CD4-positive, alpha-beta memory T cell (primary cell): ENCODE data around the gene CXorf38. TPM values are rescaled to one million over a fixed set of nuclear protein-coding genes. Genes with fewer than 3 reads are reported as not detected.
"Not testable (repeated sequence)": the region's sequence is repeated elsewhere in the genome, so short reads cannot be mapped to it uniquely, and the experiment has no call there.

Experiments
- CTCF ChIA-PET: fragments of 350-600 bp; sonication (Branson Sonifier 250); formaldehyde crosslinking; loops from one replicate; lab custom pipeline; 2021; ENCODE audit warnings: inconsistent platforms; ENCODE audit not compliant: partially characterized antibody; lab: Charles Lee
- POLR2A ChIA-PET: fragments of 350-600 bp; sonication (Branson Sonifier 250); formaldehyde crosslinking; loops from one replicate; lab custom pipeline; 2021; ENCODE audit not compliant: partially characterized antibody; lab: Charles Lee
- DNase-seq, 5 donors: peaks; one replicate each; pipeline versions ENCODE4 v3.0.0 to v3.0.0-alpha.2; 2020 to 2022; ENCODE audit warnings: mixed read lengths in 1 of 5
- H3K27ac ChIP-seq: one replicate; pipeline ENCODE4 v1.7.0; 2013; ENCODE audit warnings: low read depth, low read length
- H3K27me3 ChIP-seq: 2 replicates; pipeline ENCODE4 v1.7.0; 2013; ENCODE audit warnings: mild to moderate bottlenecking, low read length, moderate library complexity; ENCODE audit not compliant: insufficient read depth
- H3K36me3 ChIP-seq: 2 replicates; pipeline ENCODE4 v1.7.0; 2013; ENCODE audit warnings: mild to moderate bottlenecking, low read length, moderate library complexity; ENCODE audit not compliant: insufficient read depth
- H3K4me1 ChIP-seq: 2 replicates; pipeline ENCODE4 v1.7.0; 2013; ENCODE audit warnings: mild to moderate bottlenecking, low read length, moderate library complexity; ENCODE audit not compliant: insufficient read depth
- H3K4me3 ChIP-seq, 2 donors: one replicate each; pipeline ENCODE4 v1.7.0; 2013; ENCODE audit warnings: low read length in 2 of 2, mild to moderate bottlenecking in 1 of 2
- H3K9me3 ChIP-seq, 2 donors: one replicate each; pipeline ENCODE4 v1.7.0; 2013; ENCODE audit warnings: low read length in 2 of 2, control low read depth in 1 of 2; ENCODE audit not compliant: control insufficient read depth in 1 of 2
- H3K27ac Mint-ChIP-seq, 7 donors: one replicate each; pipeline ENCODE4 v1.8.0; 2020 to 2021; ENCODE audit warnings: mixed read lengths in 7 of 7, mild to moderate bottlenecking in 6 of 7, inconsistent platforms in 3 of 7, moderate library complexity in 3 of 7
- H3K27me3 Mint-ChIP-seq, 2 donors: one replicate each; pipeline ENCODE4 v1.8.0; 2020 to 2021; ENCODE audit warnings: mixed read lengths in 2 of 2
- H3K36me3 Mint-ChIP-seq, 2 donors: one replicate each; pipeline ENCODE4 v1.8.0; 2020 to 2021; ENCODE audit warnings: mixed read lengths in 2 of 2, inconsistent platforms in 1 of 2, mild to moderate bottlenecking in 1 of 2
- H3K4me1 Mint-ChIP-seq, 4 donors: one replicate each; pipeline ENCODE4 v1.8.0; 2020 to 2021; ENCODE audit warnings: mixed read lengths in 4 of 4, mild to moderate bottlenecking in 1 of 4
- H3K4me3 Mint-ChIP-seq, 8 donors: one replicate each; pipeline ENCODE4 v1.8.0; 2020 to 2021; ENCODE audit warnings: mixed read lengths in 8 of 8, mild to moderate bottlenecking in 7 of 8, moderate library complexity in 6 of 8, inconsistent platforms in 3 of 8
- H3K9me3 Mint-ChIP-seq, 8 donors: one replicate each; pipeline ENCODE4 v1.8.0; 2020 to 2021; ENCODE audit warnings: mixed read lengths in 8 of 8, mild to moderate bottlenecking in 5 of 8, inconsistent platforms in 3 of 8, moderate library complexity in 1 of 8
- intact Hi-C: fragments of 100-400 bp; cut with micrococcal nuclease; formaldehyde crosslinking; loops from one replicate; pipeline ENCODE4 v1.15.1; 2023
- polyA plus RNA-seq, 2 donors: library from polyadenylated mRNA; unstranded; fragments of 300-500 nt; fragmentation: Illumina TruSeq; gene quantifications; one replicate each; pipeline ENCODE4 v1.2.3, GENCODE V29; 2021
- total RNA-seq, 2 experiments: library from RNA; stranded (reverse); gene quantifications; one replicate each; pipeline ENCODE4 v1.2.3, GENCODE V29; 2021

CXorf38 gene
- total and polyA plus RNA-seq, 4 experiments from 2014 or later = 25.7 to 38.7 (median 27.0) TPM

DNA sequence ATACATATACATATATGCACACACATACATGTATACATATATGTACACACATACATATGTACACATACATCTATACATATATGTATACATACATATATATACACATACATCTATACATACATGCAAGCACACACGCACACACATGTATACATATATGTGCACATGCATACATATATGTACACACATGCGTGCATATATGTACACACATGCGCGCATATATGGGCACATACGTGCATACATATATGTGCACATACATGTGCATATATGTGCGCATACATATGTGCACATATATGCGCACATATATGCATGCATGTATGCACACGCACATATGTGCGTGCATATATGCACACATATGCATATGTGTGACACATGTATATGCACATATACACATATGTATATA, 31.4 kb downstream of the CXorf38 start:
- no peaks in the 10 kb centered on the region for H3K4me1 Mint-ChIP-seq
- intact Hi-C loops = no loop called here
- DNase-seq = no peak
- no peaks in the 10 kb centered on the region for H3K4me1 ChIP-seq
- no peak overlapping the region for H3K27ac Mint-ChIP-seq
- no peaks in the 10 kb centered on the region for H3K36me3 Mint-ChIP-seq
- H3K9me3 Mint-ChIP-seq = no peaks in the 10 kb centered on the region
- no peak overlapping the region for H3K4me3 Mint-ChIP-seq
- no peaks in the 10 kb centered on the region for H3K9me3 ChIP-seq
- CTCF ChIA-PET = no interaction called here
- no peak overlapping the region for H3K4me3 ChIP-seq
- no peak overlapping the region for H3K27ac ChIP-seq
- H3K36me3 ChIP-seq = no peaks in the 10 kb centered on the region
- no peaks in the 10 kb centered on the region for H3K27me3 Mint-ChIP-seq
- POLR2A ChIA-PET = no interaction called here
- H3K27me3 ChIP-seq = no peaks in the 10 kb centered on the region

- Mint-ChIP-seq H3K36me3 (no peaks in the 10 kb centered on the region), H3K4me1 (no peaks in the 10 kb centered on the region), H3K4me3 (no peak overlapping the region), H3K9me3 (no peaks in the 10 kb centered on the region), H3K27me3 (no peaks in the 10 kb centered on the region), H3K27ac (no peak overlapping the region)
- Histone ChIP-seq H3K4me1 (no peaks in the 10 kb centered on the region), H3K4me3 (no peak overlapping the region), H3K9me3 (no peaks in the 10 kb centered on the region), H3K27ac (no peak overlapping the region), H3K27me3 (no peaks in the 10 kb centered on the region), H3K36me3 (no peaks in the 10 kb centered on the region)
- POLR2A ChIA-PET = no interaction called here
- no peak for DNase-seq
- CTCF ChIA-PET = no interaction called here
- intact Hi-C loops = no loop called here
Measured at GRCh38 chrX:40612511-40612910, 34.9 kb downstream of the CXorf38 start.

GRCh38 chrX:40607381-40607780, 40.0 kb downstream of the CXorf38 start:
- Mint-ChIP-seq H3K4me1 (no peaks in the 10 kb centered on the region), H3K4me3 (no peak overlapping the region), H3K36me3 (peaks cover 13 to 16% of the 10 kb centered on the region in 2 donors), H3K9me3 (no peaks in the 10 kb centered on the region), H3K27me3 (no peaks in the 10 kb centered on the region), H3K27ac (no peak overlapping the region)
- no peak for DNase-seq
- Histone ChIP-seq H3K27ac (no peak overlapping the region), H3K36me3 (no peaks in the 10 kb centered on the region), H3K4me3 (no peak overlapping the region), H3K4me1 (no peaks in the 10 kb centered on the region), H3K27me3 (no peaks in the 10 kb centered on the region), H3K9me3 (no peaks in the 10 kb centered on the region)
- ChIA-PET CTCF (no interaction called here), POLR2A (no interaction called here)
- intact Hi-C loops = no loop called here

DNA sequence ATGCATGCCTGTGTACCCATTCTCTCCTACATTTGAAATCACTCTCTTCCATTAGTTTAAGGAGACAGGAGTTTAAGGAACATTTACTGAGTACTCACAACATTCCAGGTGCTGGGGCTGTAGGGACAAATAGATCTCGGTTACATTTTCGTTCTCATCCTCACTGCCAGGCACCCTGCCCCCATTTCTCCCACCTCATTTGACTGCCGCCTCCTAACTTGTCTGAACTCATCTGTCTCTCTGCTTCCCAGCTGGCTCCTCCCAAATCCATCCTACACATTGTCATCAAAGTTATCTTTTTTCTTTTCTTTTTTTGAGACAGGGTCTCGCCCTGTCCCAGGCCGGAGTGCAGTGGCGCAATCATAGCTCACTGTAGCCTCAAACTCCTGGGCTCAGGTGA, 43.9 kb downstream of the CXorf38 start:
- Mint-ChIP-seq H3K36me3 (peaks cover 38 to 40% of the 10 kb centered on the region in 2 donors), H3K27ac (no peak overlapping the region), H3K9me3 (no peaks in the 10 kb centered on the region), H3K27me3 (no peaks in the 10 kb centered on the region), H3K4me3 (no peak overlapping the region), H3K4me1 (no peaks in the 10 kb centered on the region)
- intact Hi-C loops = no loop called here
- Histone ChIP-seq H3K27ac (no peak overlapping the region), H3K4me1 (no peaks in the 10 kb centered on the region), H3K27me3 (no peaks in the 10 kb centered on the region), H3K9me3 (no peaks in the 10 kb centered on the region), H3K36me3 (peaks cover 15% of the 10 kb centered on the region), H3K4me3 (no peak overlapping the region)
- ChIA-PET POLR2A (no interaction called here), CTCF (interaction anchor here (1.2 to 2.2 kb wide), 2 partner anchors 29 to 32 kb away, joined by 3 to 4 read pairs; no protein-coding TSS in a partner anchor)
- DNase-seq = no peak

- ChIA-PET POLR2A (interaction anchor here (0.7 to 1.6 kb wide), 2 partner anchors 9 kb away, joined by 3 to 12 read pairs; partner anchors contain the start of gene ATP6AP2), CTCF (interaction anchor here (1.6 to 2.2 kb wide), 2 partner anchors 16 to 51 kb away, joined by 4 to 5 read pairs; no protein-coding TSS in a partner anchor)
- H3K36me3 ChIP-seq = peaks cover 10% of the 10 kb centered on the region
- H3K27me3 ChIP-seq, H3K9me3 Mint-ChIP-seq, H3K27me3 Mint-ChIP-seq, H3K9me3 ChIP-seq, H3K27ac ChIP-seq, H3K4me3 ChIP-seq: not testable (repeated sequence)
- Mint-ChIP-seq H3K27ac (peak overlapping the region; percentile 4 to 90 (median 55)), H3K4me1 (peaks cover 13 to 44% (median 27%) of the 10 kb centered on the region in 4 donors), H3K4me3 (peak overlapping the region; percentile 9 to 66 (median 38)), H3K36me3 (peaks cover 15 to 17% of the 10 kb centered on the region in 2 donors)
- peak; percentile 40 to 54 (median 53) for DNase-seq
- peaks cover 21% of the 10 kb centered on the region for H3K4me1 ChIP-seq
- intact Hi-C loops = loop anchor here (10.0 kb wide), 1 partner anchor 745 kb away; the partner anchor contains the start of gene DDX3X
Measured at GRCh38 chrX:40589616-40590321, 57.6 kb downstream of the CXorf38 start.

GRCh38 chrX:40587623-40588022, 59.7 kb downstream of the CXorf38 start:
- intact Hi-C loops = loop anchor here (10.0 kb wide), 1 partner anchor 747 kb away; the partner anchor contains the start of gene DDX3X
- not testable (repeated sequence) for H3K4me3 Mint-ChIP-seq

DNA sequence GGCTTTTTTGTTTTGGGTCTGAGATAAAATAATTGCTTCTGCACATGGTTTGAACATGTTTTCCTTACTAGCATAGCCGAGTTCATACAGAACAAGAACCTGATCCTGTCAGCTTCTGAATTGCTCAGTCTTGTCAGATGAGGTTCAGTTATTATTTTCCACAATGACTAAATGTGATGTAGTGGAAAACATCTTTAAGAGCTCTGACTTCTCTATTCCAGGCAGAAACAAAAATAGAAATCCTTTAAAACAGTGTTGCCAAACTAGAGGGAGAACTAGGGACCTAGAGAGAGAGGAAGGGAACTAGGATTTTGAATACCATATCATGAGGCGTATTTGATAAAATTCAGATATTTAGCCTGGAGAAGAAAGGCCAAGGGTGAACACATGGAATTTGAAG, 64.5 kb downstream of the CXorf38 start:
- Mint-ChIP-seq H3K27ac (peak overlapping the region in 2 of 7 donors; percentile 14 to 65), H3K4me1 (peaks cover 19 to 51% (median 34%) of the 10 kb centered on the region in 4 donors), H3K27me3 (no peaks in the 10 kb centered on the region), H3K36me3 (peaks cover 0 to 4% of the 10 kb centered on the region in 2 donors), H3K9me3 (no peaks in the 10 kb centered on the region), H3K4me3 (peak overlapping the region in 3 of 8 donors; percentile 10 to 40 (median 33))
- CTCF ChIA-PET = no interaction called here
- H3K27me3 ChIP-seq = no peaks in the 10 kb centered on the region
- H3K4me3 ChIP-seq = no peak overlapping the region
- POLR2A ChIA-PET = no interaction called here
- no peaks in the 10 kb centered on the region for H3K36me3 ChIP-seq
- no peaks in the 10 kb centered on the region for H3K9me3 ChIP-seq
- no peak for DNase-seq
- peaks cover 21% of the 10 kb centered on the region for H3K4me1 ChIP-seq
- intact Hi-C loops = loop anchor here (5.0 to 10.0 kb wide), 2 partner anchors 504 to 752 kb away; partner anchors contain the start of genes DDX3X and USP9X
- no peak overlapping the region for H3K27ac ChIP-seq

More at GRCh38 chrX:40587623-40588022, 59.7 kb downstream of the CXorf38 start:
- CTCF ChIA-PET = interaction anchor here (2.2 kb wide), 1 partner anchor 14 kb away, joined by 5 read pairs; no protein-coding TSS in a partner anchor
- H3K27me3 ChIP-seq, DNase-seq, H3K27me3 Mint-ChIP-seq, H3K4me3 ChIP-seq, H3K36me3 Mint-ChIP-seq, H3K9me3 Mint-ChIP-seq, POLR2A ChIA-PET, H3K9me3 ChIP-seq, H3K27ac ChIP-seq: not testable (repeated sequence)
- Mint-ChIP-seq H3K4me1 (peaks cover 22 to 55% (median 38%) of the 10 kb centered on the region in 4 donors), H3K27ac (peak overlapping the region in 3 of 7 donors; percentile 27 to 70 (median 49))
- Histone ChIP-seq H3K36me3 (peaks cover 10% of the 10 kb centered on the region), H3K4me1 (peaks cover 26% of the 10 kb centered on the region)
